GM23338 (cell line): ENCODE measurements around the gene ASAP2.

ENCODE experiments used
- CTCF ChIP-seq, 2 experiments: fragments of 200-600 bp in 1 of 2; sonication (generic) in 1 of 2; conservative IDR thresholded peaks; 2 replicates each; pipeline versions ENCODE4 v1.5.1 to v1.6.1; 2016 to 2017; ENCODE audit warnings: antibody characterized with exemption in 2 of 2, low read depth in 2 of 2, mild to moderate bottlenecking in 2 of 2, moderate library complexity in 1 of 2
- EZH2phosphoT487 ChIP-seq: fragments of 200-600 bp; sonication (generic); IDR thresholded peaks from one replicate; pipeline ENCODE4 v1.8.1; 2018; ENCODE audit warnings: antibody characterized with exemption; ENCODE audit not compliant: unreplicated experiment

- TF ChIP-seq CTCF (conservative IDR thresholded peaks at IDR 0.05; ENCODE audit: low read depth in 2 of 2) (no peak), EZH2phosphoT487 (no peak)
Observed at GRCh38 chr2:9222893-9223287, 16.3 kb downstream of the ASAP2 start.
